ENCODE measurements around the gene KLHL29. TPM values are rescaled to one million over a fixed set of nuclear protein-coding genes. Genes with fewer than 3 reads are reported as not detected.

The KLHL29 gene
- total and polyA plus RNA-seq, 2 of the 13 experiments (the other 11 are each of a cell fraction or from before 2014, with no cell fraction given) = 0.01 TPM; not detected in 1

GRCh38 chr2:23429036-23429435, 44.1 kb downstream of the KLHL29 start:
- Histone ChIP-seq H3K4me3 (replicated peaks in 1 of 3; ENCODE audit: insufficient read depth in 1 of 3, low read depth in 2 of 3, low read length in 3 of 3) (no peak overlapping the region), H3K9me3 (ENCODE audit: low read length) (no peaks in the 10 kb centered on the region), H3K9ac (ENCODE audit: insufficient read depth, low read depth, low read length) (no peak overlapping the region), H3K79me2 (ENCODE audit: insufficient read depth, low read length) (no peaks in the 10 kb centered on the region), H3K4me2 (ENCODE audit: low read depth, low read length) (no peak overlapping the region), H3K27me3 (ENCODE audit: control insufficient read depth in 1 of 2, insufficient read depth in 2 of 2, low read length in 2 of 2) (peaks cover 0 to 2% of the 10 kb centered on the region in 2 experiments; a peak in 1 of 5 replicates), H4K20me1 (ENCODE audit: insufficient read depth, low read length) (no peaks in the 10 kb centered on the region), H3K4me1 (ENCODE audit: insufficient read depth, low read length) (no peaks in the 10 kb centered on the region), H3K27ac (ENCODE audit: extremely low read length, insufficient read depth, low read length) (no peak overlapping the region), H3K36me3 (replicated peaks in 1 of 2; ENCODE audit: control insufficient read depth in 1 of 2, insufficient read depth in 2 of 2, low read length in 2 of 2) (no peaks in the 10 kb centered on the region), H2AFZ (ENCODE audit: low read length) (no peak overlapping the region)
- TF ChIP-seq, protein P1, sequence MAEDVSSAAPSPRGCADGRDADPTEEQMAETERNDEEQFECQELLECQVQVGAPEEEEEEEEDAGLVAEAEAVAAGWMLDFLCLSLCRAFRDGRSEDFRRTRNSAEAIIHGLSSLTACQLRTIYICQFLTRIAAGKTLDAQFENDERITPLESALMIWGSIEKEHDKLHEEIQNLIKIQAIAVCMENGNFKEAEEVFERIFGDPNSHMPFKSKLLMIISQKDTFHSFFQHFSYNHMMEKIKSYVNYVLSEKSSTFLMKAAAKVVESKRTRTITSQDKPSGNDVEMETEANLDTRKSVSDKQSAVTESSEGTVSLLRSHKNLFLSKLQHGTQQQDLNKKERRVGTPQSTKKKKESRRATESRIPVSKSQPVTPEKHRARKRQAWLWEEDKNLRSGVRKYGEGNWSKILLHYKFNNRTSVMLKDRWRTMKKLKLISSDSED (CRISPR knock-in tag; IDR thresholded peaks at IDR 0.05) = no peak
- TF ChIP-seq CENPT (CRISPR knock-in tag; IDR thresholded peaks at IDR 0.05; ENCODE audit: low read depth) (no peak), ZNF878 (CRISPR knock-in tag; IDR thresholded peaks at IDR 0.05) (no peak), ZNF772 (CRISPR knock-in tag; IDR thresholded peaks at IDR 0.05) (no peak), RELA (CRISPR knock-in tag; IDR thresholded peaks at IDR 0.05) (no peak), ZNF724P (CRISPR knock-in tag; IDR thresholded peaks at IDR 0.05; ENCODE audit: borderline replicate concordance) (no peak)
- TF ChIP-seq, protein P2, sequence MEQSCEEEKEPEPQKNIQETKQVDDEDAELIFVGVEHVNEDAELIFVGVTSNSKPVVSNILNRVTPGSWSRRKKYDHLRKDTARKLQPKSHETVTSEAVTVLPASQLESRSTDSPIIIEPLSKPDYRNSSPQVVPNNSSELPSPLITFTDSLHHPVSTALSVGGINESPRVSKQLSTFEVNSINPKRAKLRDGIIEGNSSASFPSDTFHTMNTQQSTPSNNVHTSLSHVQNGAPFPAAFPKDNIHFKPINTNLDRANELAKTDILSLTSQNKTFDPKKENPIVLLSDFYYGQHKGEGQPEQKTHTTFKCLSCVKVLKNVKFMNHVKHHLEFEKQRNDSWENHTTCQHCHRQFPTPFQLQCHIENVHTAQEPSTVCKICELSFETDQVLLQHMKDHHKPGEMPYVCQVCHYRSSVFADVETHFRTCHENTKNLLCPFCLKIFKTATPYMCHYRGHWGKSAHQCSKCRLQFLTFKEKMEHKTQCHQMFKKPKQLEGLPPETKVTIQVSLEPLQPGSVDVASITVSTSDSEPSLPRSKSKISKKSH (CRISPR knock-in tag; IDR thresholded peaks at IDR 0.05; ENCODE audit: borderline replicate concordance) = no peak
- TF ChIP-seq, protein P3, sequence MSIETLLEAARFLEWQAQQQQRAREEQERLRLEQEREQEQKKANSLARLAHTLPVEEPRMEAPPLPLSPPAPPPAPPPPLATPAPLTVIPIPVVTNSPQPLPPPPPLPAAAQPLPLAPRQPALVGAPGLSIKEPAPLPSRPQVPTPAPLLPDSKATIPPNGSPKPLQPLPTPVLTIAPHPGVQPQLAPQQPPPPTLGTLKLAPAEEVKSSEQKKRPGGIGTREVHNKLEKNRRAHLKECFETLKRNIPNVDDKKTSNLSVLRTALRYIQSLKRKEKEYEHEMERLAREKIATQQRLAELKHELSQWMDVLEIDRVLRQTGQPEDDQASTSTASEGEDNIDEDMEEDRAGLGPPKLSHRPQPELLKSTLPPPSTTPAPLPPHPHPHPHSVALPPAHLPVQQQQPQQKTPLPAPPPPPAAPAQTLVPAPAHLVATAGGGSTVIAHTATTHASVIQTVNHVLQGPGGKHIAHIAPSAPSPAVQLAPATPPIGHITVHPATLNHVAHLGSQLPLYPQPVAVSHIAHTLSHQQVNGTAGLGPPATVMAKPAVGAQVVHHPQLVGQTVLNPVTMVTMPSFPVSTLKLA (IDR thresholded peaks at IDR 0.05) = no peak
- FAIRE-seq = no peak
- ATAC-seq = no peak
- DNase-seq (ENCODE audit: low spot score) = no peak
- 41% methylated on average over 6 of the region's 6 CpGs for WGBS (ENCODE audit: low lambda C conversion rate)
- POLR2A ChIA-PET = no interaction called here
- CTCF ChIA-PET (ENCODE audit: low intra/inter-chr PET ratio, low total read pairs) = no interaction called here
- in situ Hi-C loops (cut with HindIII; ENCODE audit: extremely low pct_ligation_motif_present, low pct_unique_long_range_greater_than_20kb) = no loop called here
- intact Hi-C loops (cut with micrococcal nuclease; ENCODE audit: unreplicated experiment) = no loop called here
- BruUV-seq (replicated peaks) = no TSS peak

All from HepG2 (cell line).